Activated naive CD8-positive, alpha-beta T cell treated with anti-CD3 and anti-CD28 coated beads, Interleukin-2, amount 10 ng/mL, durations not matched to agents 7 days and 5 days (primary cell): ENCODE data around the gene PRRX1. TPM values are rescaled to one million over a fixed set of nuclear protein-coding genes. Genes with fewer than 3 reads are reported as not detected.

Experiments used
- ATAC-seq: fragments of 150-1000 bp; cut with Tn5 transposase; one replicate; pipeline ENCODE4 v1.10.0; 2021; ENCODE audit warnings: low read depth, moderate library complexity
- POLR2A ChIA-PET: fragments of 350-600 bp; sonication (Branson Sonifier 250); formaldehyde crosslinking; loops from one replicate; lab custom pipeline; 2021; ENCODE audit warnings: antibody characterized with exemption; lab: Charles Lee
- DNase-seq: peaks from one replicate; pipeline ENCODE4 v3.0.0; 2021
- H3K27ac Mint-ChIP-seq: one replicate; pipeline ENCODE4 v1.8.0; 2022; ENCODE audit warnings: mild to moderate bottlenecking, mixed read lengths
- H3K27me3 Mint-ChIP-seq: one replicate; pipeline ENCODE4 v1.8.0; 2022; ENCODE audit warnings: mild to moderate bottlenecking, moderate library complexity, mixed read lengths
- H3K36me3 Mint-ChIP-seq: one replicate; pipeline ENCODE4 v1.8.0; 2021; ENCODE audit warnings: mild to moderate bottlenecking, mixed read lengths
- H3K4me1 Mint-ChIP-seq: one replicate; pipeline ENCODE4 v1.8.0; 2021; ENCODE audit warnings: mixed read lengths
- H3K4me3 Mint-ChIP-seq: one replicate; pipeline ENCODE4 v1.8.0; 2022; ENCODE audit warnings: mild to moderate bottlenecking, moderate library complexity, mixed read lengths
- H3K9me3 Mint-ChIP-seq: one replicate; pipeline ENCODE4 v1.8.0; 2021; ENCODE audit warnings: mixed read lengths
- total RNA-seq, 2 experiments: library from RNA; stranded (reverse); gene quantifications; one replicate each; pipeline ENCODE4 v1.2.3, GENCODE V29; 2021

PRRX1 gene
- total RNA-seq, 2 experiments from 2014 or later: not detected

- ATAC-seq (no peak), DNase-seq (no peak)
- Mint-ChIP-seq H3K27ac (no peak overlapping the region), H3K4me1 (no peaks in the 10 kb centered on the region), H3K4me3 (no peak overlapping the region), H3K27me3 (peaks cover 6% of the 10 kb centered on the region), H3K9me3 (no peaks in the 10 kb centered on the region), H3K36me3 (no peaks in the 10 kb centered on the region)
- POLR2A ChIA-PET: no interaction called here
These were observed 39.7 kb downstream of the PRRX1 start for GRCh38 chr1:170703591-170703990.

GRCh38 chr1:170704256-170704655 lies 40.3 kb downstream of the PRRX1 start:
- Mint-ChIP-seq H3K9me3 (no peaks in the 10 kb centered on the region), H3K4me3 (no peak overlapping the region), H3K27me3 (peaks cover 6% of the 10 kb centered on the region), H3K27ac (no peak overlapping the region), H3K4me1 (no peaks in the 10 kb centered on the region), H3K36me3 (no peaks in the 10 kb centered on the region)
- ATAC-seq (no peak), DNase-seq (no peak)
- POLR2A ChIA-PET: no interaction called here

GRCh38 chr1:170705981-170706380 lies 42.0 kb downstream of the PRRX1 start:
- no peak overlapping the region for H3K27ac Mint-ChIP-seq
- POLR2A ChIA-PET: no interaction called here
- H3K36me3 Mint-ChIP-seq: no peaks in the 10 kb centered on the region
- H3K4me1 Mint-ChIP-seq: no peaks in the 10 kb centered on the region
- DNase-seq: no peak
- no peak for ATAC-seq
- no peak overlapping the region for H3K4me3 Mint-ChIP-seq
- H3K27me3 Mint-ChIP-seq: peaks cover 4% of the 10 kb centered on the region
- H3K9me3 Mint-ChIP-seq: no peaks in the 10 kb centered on the region

GRCh38 chr1:170707117-170707516 lies 43.2 kb downstream of the PRRX1 start:
- POLR2A ChIA-PET: no interaction called here
- Mint-ChIP-seq H3K4me1 (no peaks in the 10 kb centered on the region), H3K27ac (no peak overlapping the region), H3K27me3 (peaks cover 2% of the 10 kb centered on the region), H3K36me3 (no peaks in the 10 kb centered on the region), H3K4me3 (no peak overlapping the region), H3K9me3 (no peaks in the 10 kb centered on the region)
- no peak for DNase-seq
- no peak for ATAC-seq

GRCh38 chr1:170707959-170708655 lies 44.2 kb downstream of the PRRX1 start:
- Mint-ChIP-seq H3K36me3 (no peaks in the 10 kb centered on the region), H3K4me1 (no peaks in the 10 kb centered on the region), H3K27ac (no peak overlapping the region), H3K27me3 (peaks cover 2% of the 10 kb centered on the region), H3K9me3 (no peaks in the 10 kb centered on the region), H3K4me3 (no peak overlapping the region)
- ATAC-seq (no peak), DNase-seq (no peak)
- POLR2A ChIA-PET: no interaction called here

GRCh38 chr1:170711682-170712081 lies 47.8 kb downstream of the PRRX1 start:
- DNase-seq (no peak), ATAC-seq (no peak)
- H3K27ac Mint-ChIP-seq: no peak overlapping the region
- no peaks in the 10 kb centered on the region for H3K36me3 Mint-ChIP-seq
- no peak overlapping the region for H3K4me3 Mint-ChIP-seq
- POLR2A ChIA-PET: no interaction called here
- H3K4me1 Mint-ChIP-seq: no peaks in the 10 kb centered on the region
- H3K9me3 Mint-ChIP-seq: no peaks in the 10 kb centered on the region
- peaks cover 2% of the 10 kb centered on the region for H3K27me3 Mint-ChIP-seq

GRCh38 chr1:170714163-170714562 lies 50.2 kb downstream of the PRRX1 start:
- ATAC-seq (no peak), DNase-seq (no peak)
- Mint-ChIP-seq H3K9me3 (no peaks in the 10 kb centered on the region), H3K4me1 (no peaks in the 10 kb centered on the region), H3K27ac (no peak overlapping the region), H3K36me3 (no peaks in the 10 kb centered on the region), H3K4me3 (no peak overlapping the region), H3K27me3 (peaks cover 2% of the 10 kb centered on the region)
- POLR2A ChIA-PET: no interaction called here

GRCh38 chr1:170714938-170715337 lies 51.0 kb downstream of the PRRX1 start:
- no peak overlapping the region for H3K27ac Mint-ChIP-seq
- ATAC-seq: no peak
- no peak overlapping the region for H3K4me3 Mint-ChIP-seq
- H3K4me1 Mint-ChIP-seq: no peaks in the 10 kb centered on the region
- H3K9me3 Mint-ChIP-seq: no peaks in the 10 kb centered on the region
- DNase-seq: no peak
- H3K27me3 Mint-ChIP-seq: peaks cover 2% of the 10 kb centered on the region
- no peaks in the 10 kb centered on the region for H3K36me3 Mint-ChIP-seq
- POLR2A ChIA-PET: no interaction called here

GRCh38 chr1:170716835-170717429 lies 53.0 kb downstream of the PRRX1 start:
- H3K9me3 Mint-ChIP-seq: no peaks in the 10 kb centered on the region
- H3K36me3 Mint-ChIP-seq: no peaks in the 10 kb centered on the region
- peaks cover 2% of the 10 kb centered on the region for H3K27me3 Mint-ChIP-seq
- no peaks in the 10 kb centered on the region for H3K4me1 Mint-ChIP-seq
- POLR2A ChIA-PET: no interaction called here
- no peak overlapping the region for H3K4me3 Mint-ChIP-seq
- DNase-seq (no peak), ATAC-seq (no peak)
- H3K27ac Mint-ChIP-seq: no peak overlapping the region

GRCh38 chr1:170720661-170721060 lies 56.7 kb downstream of the PRRX1 start:
- no peak for ATAC-seq
- Mint-ChIP-seq H3K27me3 (peaks cover 3% of the 10 kb centered on the region), H3K4me1 (no peaks in the 10 kb centered on the region), H3K9me3 (no peaks in the 10 kb centered on the region), H3K4me3 (no peak overlapping the region), H3K36me3 (no peaks in the 10 kb centered on the region), H3K27ac (no peak overlapping the region)
- DNase-seq: no peak
- POLR2A ChIA-PET: no interaction called here

GRCh38 chr1:170721621-170722020 lies 57.7 kb downstream of the PRRX1 start:
- no peaks in the 10 kb centered on the region for H3K9me3 Mint-ChIP-seq
- H3K4me1 Mint-ChIP-seq: no peaks in the 10 kb centered on the region
- POLR2A ChIA-PET: no interaction called here
- peaks cover 5% of the 10 kb centered on the region for H3K27me3 Mint-ChIP-seq
- no peak overlapping the region for H3K4me3 Mint-ChIP-seq
- DNase-seq: no peak
- no peak for ATAC-seq
- no peaks in the 10 kb centered on the region for H3K36me3 Mint-ChIP-seq
- H3K27ac Mint-ChIP-seq: no peak overlapping the region

- H3K4me3 Mint-ChIP-seq: no peak overlapping the region
- H3K4me1 Mint-ChIP-seq: no peaks in the 10 kb centered on the region
- peaks cover 8% of the 10 kb centered on the region for H3K27me3 Mint-ChIP-seq
- no peaks in the 10 kb centered on the region for H3K36me3 Mint-ChIP-seq
- POLR2A ChIA-PET: no interaction called here
- DNase-seq: no peak
- ATAC-seq: no peak
- H3K27ac Mint-ChIP-seq: no peak overlapping the region
- H3K9me3 Mint-ChIP-seq: no peaks in the 10 kb centered on the region
These were observed 59.6 kb downstream of the PRRX1 start for GRCh38 chr1:170723518-170723917.

- no peaks in the 10 kb centered on the region for H3K9me3 Mint-ChIP-seq
- DNase-seq: no peak
- POLR2A ChIA-PET: no interaction called here
- H3K4me1 Mint-ChIP-seq: no peaks in the 10 kb centered on the region
- no peak overlapping the region for H3K27ac Mint-ChIP-seq
- H3K36me3 Mint-ChIP-seq: no peaks in the 10 kb centered on the region
- peaks cover 8% of the 10 kb centered on the region for H3K27me3 Mint-ChIP-seq
- no peak overlapping the region for H3K4me3 Mint-ChIP-seq
- no peak for ATAC-seq
These were observed 61.4 kb downstream of the PRRX1 start for GRCh38 chr1:170725326-170725725.

- H3K27ac Mint-ChIP-seq: no peak overlapping the region
- H3K27me3 Mint-ChIP-seq: peaks cover 10% of the 10 kb centered on the region
- DNase-seq (no peak), ATAC-seq (no peak)
- H3K36me3 Mint-ChIP-seq: no peaks in the 10 kb centered on the region
- H3K4me1 Mint-ChIP-seq: no peaks in the 10 kb centered on the region
- POLR2A ChIA-PET: no interaction called here
- H3K9me3 Mint-ChIP-seq: no peaks in the 10 kb centered on the region
- no peak overlapping the region for H3K4me3 Mint-ChIP-seq
These were observed 64.0 kb downstream of the PRRX1 start for GRCh38 chr1:170727963-170728362.
